Measurements from ENCODE around the gene ALPI.
"Not testable (repeated sequence)": the region's sequence is repeated elsewhere in the genome, so short reads cannot be mapped to it uniquely, and the experiment has no call there.

The ALPI gene

GRCh38 chr2:232455426-232456255 lies at the start of gene ALPI:
TSS of gene ALPI (plus strand) at chr2:232456153. CDS start at chr2:232456200, 47 bp downstream.
- no peak for DNase-seq (ENCODE audit: low spot score)

- DNase-seq (ENCODE audit: low spot score), result no peak
Measured at GRCh38 chr2:232406556-232407310, 49.2 kb upstream of the ALPI start, which contains the start of gene ALPG. TSS of gene ALPG (plus strand) at chr2:232406844. CDS start at chr2:232406895, 51 bp downstream.

- not testable (repeated sequence) for DNase-seq (ENCODE audit: low spot score)
Measured at GRCh38 chr2:232407428-232408150, 48.4 kb upstream of the ALPI start.

- not testable (repeated sequence) for DNase-seq (ENCODE audit: low spot score)
Measured at GRCh38 chr2:232408269-232408668, 47.7 kb upstream of the ALPI start.

GRCh38 chr2:232409617-232410016 lies 46.3 kb upstream of the ALPI start:
- not testable (repeated sequence) for DNase-seq (ENCODE audit: low spot score)

- no peak for DNase-seq (ENCODE audit: low spot score)
Measured at GRCh38 chr2:232410238-232410900, 45.6 kb upstream of the ALPI start.

GRCh38 chr2:232411901-232412629 lies 43.9 kb upstream of the ALPI start:
- no peak for DNase-seq (ENCODE audit: low spot score)

GRCh38 chr2:232412986-232413385 lies 43.0 kb upstream of the ALPI start:
- DNase-seq (ENCODE audit: low spot score), result no peak

- no peak for DNase-seq (ENCODE audit: low spot score)
Measured at GRCh38 chr2:232415138-232415690, 40.7 kb upstream of the ALPI start.

GRCh38 chr2:232415736-232416520 lies 40.0 kb upstream of the ALPI start:
- no peak for DNase-seq (ENCODE audit: low spot score)

- DNase-seq (ENCODE audit: low spot score), result no peak
Measured at GRCh38 chr2:232416521-232417470, 39.2 kb upstream of the ALPI start.

GRCh38 chr2:232417489-232417888 lies 38.5 kb upstream of the ALPI start:
- DNase-seq (ENCODE audit: low spot score), result no peak

- no peak for DNase-seq (ENCODE audit: low spot score)
Measured at GRCh38 chr2:232418056-232418455, 37.9 kb upstream of the ALPI start.

GRCh38 chr2:232418466-232419244 lies 37.3 kb upstream of the ALPI start:
- no peak for DNase-seq (ENCODE audit: low spot score)

- DNase-seq (ENCODE audit: low spot score), result no peak
Measured at GRCh38 chr2:232419245-232420072, 36.5 kb upstream of the ALPI start.

GRCh38 chr2:232420073-232420454 lies 35.9 kb upstream of the ALPI start:
- DNase-seq (ENCODE audit: low spot score), result no peak
